A549 (cell line): ENCODE results near the gene MCRS1. TPM values are rescaled to one million over a fixed set of nuclear protein-coding genes. Genes with fewer than 3 reads are reported as not detected.

Experiments used
- ATAC-seq, 2 experiments: fragments of 200-7000 bp in 1 of 2; fragments of >200 bp in 1 of 2; cut with Nextera tagmentation in 1 of 2; cut with Tn5 transposase in 1 of 2; 3 replicates each; pipeline versions ENCODE4 v1.8.0 to v1.9.1; 2018 to 2020; ENCODE audit warnings: mild to moderate bottlenecking in 1 of 2, moderate library complexity in 1 of 2
- CTCF ChIA-PET: fragments of 300-600 bp; sonication (Branson Sonifier 250); formaldehyde crosslinking; extraction: SDS; loops from one replicate; lab custom pipeline; 2021; ENCODE audit warnings: antibody characterized with exemption, inconsistent platforms; lab: Yijun Ruan, JAX
- POLR2A ChIA-PET: fragments of 350-600 bp; formaldehyde crosslinking; extraction: SDS; loops from one replicate; lab custom pipeline; 2021; ENCODE audit warnings: antibody characterized with exemption, inconsistent platforms; lab: Yijun Ruan, JAX
- DNase-seq, 2 experiments: peaks; one replicate each; pipeline versions ENCODE4 v3.0.0 to v3.0.0-alpha.2; 2011 to 2016; ENCODE audit warnings: low read depth in 1 of 2, low spot score in 1 of 2
- FAIRE-seq: peaks from 2 replicates; lab custom pipeline; 2011; peaks lifted over from hg19 to GRCh38; lab: Jason Lieb, UNC
- H3K27ac ChIP-seq, 2 experiments: fragments of >200 bp; sonication (Bioruptor Twin); formaldehyde crosslinking; 3 replicates each; pipeline ENCODE4 v1.5.1; 2016 to 2017
- H3K4me1 ChIP-seq: fragments of >200 bp; sonication (Bioruptor Twin); formaldehyde crosslinking; 3 replicates; pipeline ENCODE4 v1.6.1; 2016
- H3K4me2 ChIP-seq: fragments of >200 bp; sonication (Bioruptor Twin); formaldehyde crosslinking; 3 replicates; pipeline ENCODE4 v1.6.1; 2016
- H3K4me3 ChIP-seq: fragments of >200 bp; sonication (Bioruptor Twin); formaldehyde crosslinking; 3 replicates; pipeline ENCODE4 v1.5.1; 2016
- H3K9me3 ChIP-seq: fragments of >200 bp; sonication (Bioruptor Twin); formaldehyde crosslinking; 3 replicates; pipeline ENCODE4 v1.6.1; 2016
- BHLHE40 ChIP-seq: IDR thresholded peaks from 2 replicates; pipeline ENCODE4 v1.6.1; 2012; ENCODE audit warnings: low read depth, low read length, inconsistent platforms
- CHD2 ChIP-seq: fragments of 150-350 bp; IDR thresholded peaks from 2 replicates; pipeline ENCODE4 v1.6.1; 2014; ENCODE audit warnings: low read length; ENCODE audit not compliant: partially characterized antibody
- CTCF ChIP-seq: fragments of >200 bp; sonication (Bioruptor Twin); formaldehyde crosslinking; IDR thresholded peaks from 3 replicates; pipeline ENCODE4 v1.5.1; 2016
- E2F6 ChIP-seq: IDR thresholded peaks from 2 replicates; pipeline ENCODE4 v1.6.1; 2012; ENCODE audit warnings: low read depth, borderline replicate concordance
- EHF ChIP-seq: fragments of 250-450 bp; sonication (Bioruptor Pico); IDR thresholded peaks from 2 replicates; pipeline ENCODE4 v1.5.0; 2020; ENCODE audit warnings: mild to moderate bottlenecking
- EHMT2 ChIP-seq: fragments of 200-600 bp; sonication (generic); IDR thresholded peaks from 2 replicates; pipeline ENCODE4 v1.6.1; 2016; ENCODE audit warnings: antibody characterized with exemption, low read depth, mild to moderate bottlenecking, moderate library complexity
- ELK1 ChIP-seq: fragments of 150-350 bp; IDR thresholded peaks from 2 replicates; pipeline ENCODE4 v1.6.1; 2014; ENCODE audit warnings: low read depth, mild to moderate bottlenecking, low read length
- EP300 ChIP-seq, 2 experiments: fragments of >200 bp; sonication (Bioruptor Twin); formaldehyde crosslinking; IDR thresholded peaks; 2 replicates in 1 of 2; 3 replicates in 1 of 2; pipeline ENCODE4 v1.6.1; 2016 to 2017
- FOSB ChIP-seq: fragments of 250-450 bp; sonication (Bioruptor Pico); IDR thresholded peaks from 2 replicates; pipeline ENCODE4 v1.5.0; 2020; ENCODE audit warnings: mild to moderate bottlenecking, moderate library complexity
- FOSL2 ChIP-seq, 2 experiments: fragments of 450-650 bp in 1 of 2; fragments of >200 bp in 1 of 2; sonication (Bioruptor Twin) in 1 of 2; formaldehyde crosslinking; IDR thresholded peaks; 2 replicates each; pipeline versions ENCODE4 v1.5.0 to v1.6.1; 2016 to 2020; ENCODE audit warnings: mild to moderate bottlenecking in 1 of 2, moderate library complexity in 1 of 2
- GATA3 ChIP-seq: IDR thresholded peaks from 2 replicates; pipeline ENCODE4 v1.6.1; 2012; ENCODE audit warnings: borderline replicate concordance
- HOXA7 ChIP-seq: fragments of 250-450 bp; sonication (Bioruptor Pico); IDR thresholded peaks from 2 replicates; pipeline ENCODE4 v1.5.0; 2020; ENCODE audit warnings: mild to moderate bottlenecking, moderate library complexity
- HOXB13 ChIP-seq: fragments of 250-450 bp; sonication (Bioruptor Pico); IDR thresholded peaks from 2 replicates; pipeline ENCODE4 v1.5.0; 2020; ENCODE audit warnings: low read depth, mild to moderate bottlenecking, moderate library complexity
- HOXB5 ChIP-seq: fragments of 250-450 bp; sonication (Bioruptor Pico); IDR thresholded peaks from 2 replicates; pipeline ENCODE4 v1.5.0; 2020; ENCODE audit warnings: mild to moderate bottlenecking, moderate library complexity
- JUNB ChIP-seq: fragments of >200 bp; sonication (Bioruptor Twin); formaldehyde crosslinking; IDR thresholded peaks from 2 replicates; pipeline ENCODE4 v1.6.1; 2016
- KDM1A ChIP-seq: fragments of 200-600 bp; sonication (generic); IDR thresholded peaks from 2 replicates; pipeline ENCODE4 v1.6.1; 2016; ENCODE audit warnings: low read depth, mild to moderate bottlenecking
- MAX ChIP-seq: IDR thresholded peaks from 2 replicates; pipeline ENCODE4 v1.6.1; 2012
- NFE2L2 ChIP-seq: fragments of 150-350 bp; conservative IDR thresholded peaks from 2 replicates; pipeline ENCODE4 v1.6.1; 2014; ENCODE audit warnings: low read length
- NPAS2 ChIP-seq: fragments of 250-450 bp; sonication (Bioruptor Pico); IDR thresholded peaks from 2 replicates; pipeline ENCODE4 v1.8.0; 2022; ENCODE audit warnings: mild to moderate bottlenecking, moderate library complexity, borderline replicate concordance
- NR3C1 ChIP-seq: fragments of >200 bp; sonication (Bioruptor Twin); formaldehyde crosslinking; IDR thresholded peaks from 3 replicates; pipeline ENCODE4 v1.6.1; 2017
- PHF8 ChIP-seq: fragments of 200-600 bp; sonication (generic); IDR thresholded peaks from 2 replicates; pipeline ENCODE4 v1.6.1; 2016; ENCODE audit warnings: low read depth, mild to moderate bottlenecking, antibody characterized with exemption, moderate library complexity, borderline replicate concordance
- POLR2AphosphoS2 ChIP-seq: conservative IDR thresholded peaks from 2 replicates; pipeline ENCODE4 v1.6.1; 2012; ENCODE audit warnings: low read length, improper control_type of control experiment, inconsistent platforms
- RAD21 ChIP-seq, 2 experiments: fragments of >200 bp in 1 of 2; sonication (Bioruptor Twin) in 1 of 2; formaldehyde crosslinking in 1 of 2; IDR thresholded peaks in 1 of 2; conservative IDR thresholded peaks in 1 of 2; 2 replicates in 1 of 2; 3 replicates in 1 of 2; pipeline ENCODE4 v1.6.1; 2012 to 2018; ENCODE audit warnings: inconsistent platforms in 1 of 2
- RARB ChIP-seq: fragments of 250-450 bp; sonication (Bioruptor Pico); IDR thresholded peaks from 2 replicates; pipeline ENCODE4 v1.8.0; 2021; ENCODE audit warnings: mild to moderate bottlenecking, moderate library complexity
- RCOR1 ChIP-seq: fragments of 150-350 bp; IDR thresholded peaks from 2 replicates; pipeline ENCODE4 v1.6.1; 2014; ENCODE audit warnings: antibody characterized with exemption, low read length, low read depth
- ZFP36 ChIP-seq: fragments of 450-650 bp; IDR thresholded peaks from 2 replicates; pipeline ENCODE4 v1.6.1; 2014; ENCODE audit warnings: borderline replicate concordance; ENCODE audit not compliant: partially characterized antibody
- ZNF302 ChIP-seq: fragments of 250-450 bp; sonication (Bioruptor Pico); IDR thresholded peaks from 2 replicates; pipeline ENCODE4 v1.9.0; 2021; ENCODE audit warnings: inconsistent platforms, mild to moderate bottlenecking, moderate library complexity
- ZSCAN20 ChIP-seq: fragments of 250-450 bp; sonication (Bioruptor Pico); IDR thresholded peaks from 2 replicates; pipeline ENCODE4 v1.8.0; 2022; ENCODE audit warnings: mild to moderate bottlenecking, moderate library complexity
- WGBS: methylation state at CpG from one replicate; pipeline ENCODE4 v1.1.6; 2017; ENCODE audit errors: missing lambda C conversion rate; 5-methylcytosine and 5-hydroxymethylcytosine counted together
- polyA plus RNA-seq, 4 experiments: library from polyadenylated mRNA; depleted of rRNA in 3 of 4; stranded (reverse); fragments of >200 nt; fragmentation: RNase III in 1 of 4; extraction: RNeasy Plus Mini Kit Qiagen cat#74134 plus additional on column Dnase treatment in 1 of 4; gene quantifications; 2 replicates in 3 of 4; 3 replicates in 1 of 4; pipeline ENCODE4 v1.2.3, GENCODE V29; 2011 to 2017

The MCRS1 gene
- polyA plus RNA-seq, 2 of the 4 experiments (the other 2 are of a cell fraction) = 64.1 to 68.5 TPM

GRCh38 chr12:49585477-49586459, 17.8 kb upstream of the MCRS1 start:
- Histone ChIP-seq H3K4me2 (no peak overlapping the region), H3K4me3 (no peak overlapping the region), H3K27ac (no peak overlapping the region), H3K9me3 (no peaks in the 10 kb centered on the region), H3K4me1 (peaks cover 14% of the 10 kb centered on the region; the same call in 2 of the 3 replicates)
- ChIA-PET CTCF (interaction anchor here (0.9 to 10.3 kb wide), 6 partner anchors 9 to 297 kb away, joined by 3 to 111 read pairs (median 8); no protein-coding TSS in a partner anchor), POLR2A (no interaction called here)
- no peak for FAIRE-seq
- no peak for TF ChIP-seq HOXB13 (CRISPR knock-in tag)
- TF ChIP-seq JUNB = no peak
- TF ChIP-seq RAD21 (conservative IDR thresholded peaks at IDR 0.05 in 1 of 2, IDR thresholded peaks at IDR 0.05 in 1 of 2) = no peak
- TF ChIP-seq BHLHE40 = no peak
- TF ChIP-seq RARB (CRISPR knock-in tag) = no peak
- no peak for TF ChIP-seq EP300 (IDR thresholded peaks at IDR 0.05)
- TF ChIP-seq ZNF302 (CRISPR knock-in tag) = no peak
- no peak for TF ChIP-seq ZSCAN20
- TF ChIP-seq NFE2L2 = no peak
- no peak for TF ChIP-seq PHF8
- TF ChIP-seq FOSB (CRISPR knock-in tag) = no peak
- TF ChIP-seq MAX = no peak
- no peak for TF ChIP-seq KDM1A
- no peak for TF ChIP-seq ELK1
- TF ChIP-seq CTCF = no peak
- no peak for TF ChIP-seq NPAS2 (CRISPR knock-in tag)
- TF ChIP-seq HOXA7 (CRISPR knock-in tag) = no peak
- no peak for TF ChIP-seq HOXB5 (CRISPR knock-in tag)
- no peak for TF ChIP-seq EHF
- 91% methylated on average over 16 of the region's 16 CpGs for WGBS
- ATAC-seq = no peak
- no peak for DNase-seq

- Histone ChIP-seq H3K9me3 (no peaks in the 10 kb centered on the region), H3K4me1 (peaks cover 16% of the 10 kb centered on the region; the same call in 2 of the 3 replicates), H3K4me2 (no peak overlapping the region), H3K27ac (no peak overlapping the region), H3K4me3 (no peak overlapping the region)
- POLR2A ChIA-PET = no interaction called here
- CTCF ChIA-PET = interaction anchor here (0.6 to 10.3 kb wide), 6 partner anchors 9 to 296 kb away, joined by 3 to 111 read pairs (median 48); no protein-coding TSS in a partner anchor
- DNase-seq (no peak), FAIRE-seq (no peak), ATAC-seq (no peak)
- WGBS = 86% methylated on average over 7 of the region's 7 CpGs
- TF ChIP-seq HOXB13 (CRISPR knock-in tag) (no peak), ZFP36 (no peak), E2F6 (no peak), FOSL2 (IDR thresholded peaks at IDR 0.05) (no peak), FOSL2 (CRISPR knock-in tag; IDR thresholded peaks at IDR 0.05) (no peak), NPAS2 (CRISPR knock-in tag) (no peak), HOXB5 (CRISPR knock-in tag) (no peak), RCOR1 (no peak), POLR2AphosphoS2 (no peak), GATA3 (no peak), NR3C1 (no peak), CHD2 (no peak), EHMT2 (no peak)
Observed at GRCh38 chr12:49584591-49584990, 16.6 kb upstream of the MCRS1 start.
